Adrenal gland (tissue), 12 donors: ENCODE measurements around the gene HS3ST3A1. TPM values are rescaled to one million over a fixed set of nuclear protein-coding genes. Genes with fewer than 3 reads are reported as not detected.

ENCODE experiments used
- DNase-seq, 7 donors: peaks; one replicate each; pipeline ENCODE4 v3.0.0-alpha.2; 2019 to 2020
- H3K27ac ChIP-seq, 5 donors: fragments of 200-600 bp; sonication (generic) in 4 of 5; 1 replicate in 3 of 5; 2 replicates in 2 of 5; pipeline versions ENCODE4 v1.5.1 to v1.8.0; 2016 to 2020; ENCODE audit warnings: mild to moderate bottlenecking in 1 of 5
- H3K27me3 ChIP-seq: fragments of 200-600 bp; 2 replicates; pipeline ENCODE4 v1.8.0; 2021
- H3K36me3 ChIP-seq, 2 donors: fragments of 200-600 bp; replicated peaks in 1 of 2; 1 replicate in 1 of 2; 2 replicates in 1 of 2; pipeline versions ENCODE4 v1.5.1 to v1.8.0; 2018 to 2022
- H3K4me1 ChIP-seq, 2 donors: fragments of 200-600 bp; replicated peaks in 1 of 2; 1 replicate in 1 of 2; 2 replicates in 1 of 2; pipeline versions ENCODE4 v1.5.1 to v1.8.0; 2018 to 2021
- H3K4me3 ChIP-seq, 4 donors: fragments of 200-600 bp; sonication (generic) in 3 of 4; one replicate each; pipeline ENCODE4 v1.5.1; 2016 to 2018
- H3K9me3 ChIP-seq, 3 donors: fragments of 200-600 bp; sonication (generic) in 1 of 3; replicated peaks in 1 of 3; 1 replicate in 2 of 3; 2 replicates in 1 of 3; pipeline versions ENCODE4 v1.5.1 to v1.8.0; 2016 to 2021
- POLR2A ChIP-seq, 2 donors: fragments of 450-650 bp; IDR thresholded peaks; one replicate each; pipeline ENCODE4 v1.6.1; 2017; ENCODE audit warnings: antibody characterized with exemption in 2 of 2, mild to moderate bottlenecking in 2 of 2, moderate library complexity in 1 of 2
- WGBS, 4 donors: extraction: QIAGEN DNeasy Blood & Tissue Kit in 2 of 4; methylation state at CpG; one replicate each; pipeline versions ENCODE4 v1.1.5 to v1.1.7; 2013 to 2017; 5-methylcytosine and 5-hydroxymethylcytosine counted together
- intact Hi-C, 2 donors: fragments of 100-400 bp; cut with DNase I; formaldehyde crosslinking; loops; one replicate each; pipeline versions ENCODE4 v1.14.1 to v1.15.0; 2022 to 2023
- polyA plus RNA-seq, 3 donors: library from polyadenylated mRNA; stranded (reverse); fragments of 200-250 nt in 2 of 3; fragments of 350-450 nt in 1 of 3; fragmentation: Illumina TruSeq in 1 of 3; extraction: RNeasy Lipid Tissue Mini Kit (QIAGEN cat#74804) in 1 of 3; gene quantifications; one replicate each; pipeline ENCODE4 v1.2.3, GENCODE V29; 2013 to 2014
- total RNA-seq, 9 donors: library from RNA; depleted of rRNA in 4 of 9; stranded (reverse); fragments of >200 nt in 4 of 9; fragments of 120-200 nt in 1 of 9; fragmentation: NEBNext Ultra II Directional in 1 of 9; extraction: Animal tissue kit (Norgen Biotek cat#: 25700) in 1 of 9; gene quantifications; one replicate each; pipeline versions ENCODE4 v1.1.0 to v1.2.4, GENCODE V29; 2013 to 2023
- TF ChIP-seq, protein P1 (sequence below), 6 experiments: fragments of 450-650 bp in 4 of 6; fragments of 200-600 bp in 2 of 6; sonication (generic) in 1 of 6; IDR thresholded peaks; 1 replicate in 5 of 6; 2 replicates in 1 of 6; pipeline versions ENCODE4 v1.5.1 to v1.8.0; 2016 to 2021; ENCODE audit warnings: antibody characterized with exemption in 6 of 6, mild to moderate bottlenecking in 2 of 6, moderate library complexity in 1 of 6
- donor health status: healthy with polysubstance abuse.
- donor health status: Bipolar disorder and iron deficiency.
- donor health status: DM: yes; HTN: yes; CAD: no.
- donor health status: DM: no; HTN: no; CAD: no.
- donor health status: DM: no; HTN: no; CAD: no.
- donor health status: DM: yes; HTN: yes; CAD: no.

HS3ST3A1 gene
- total and polyA plus RNA-seq, 12 donors = 0.09 to 22.7 (median 4.0) TPM

GRCh38 chr17:13597723-13598347, 3.9 kb downstream of the HS3ST3A1 start:
- WGBS, 4 donors = 19 to 21% (median 20%) methylated on average over 3 of the region's 3 CpGs
- intact Hi-C loops = loop anchor here (2.0 to 5.0 kb wide), 2 partner anchors 704 to 705 kb away; partner anchors contain the start of gene HS3ST3B1 (in 1 of the 2)
- TF ChIP-seq, protein P1, sequence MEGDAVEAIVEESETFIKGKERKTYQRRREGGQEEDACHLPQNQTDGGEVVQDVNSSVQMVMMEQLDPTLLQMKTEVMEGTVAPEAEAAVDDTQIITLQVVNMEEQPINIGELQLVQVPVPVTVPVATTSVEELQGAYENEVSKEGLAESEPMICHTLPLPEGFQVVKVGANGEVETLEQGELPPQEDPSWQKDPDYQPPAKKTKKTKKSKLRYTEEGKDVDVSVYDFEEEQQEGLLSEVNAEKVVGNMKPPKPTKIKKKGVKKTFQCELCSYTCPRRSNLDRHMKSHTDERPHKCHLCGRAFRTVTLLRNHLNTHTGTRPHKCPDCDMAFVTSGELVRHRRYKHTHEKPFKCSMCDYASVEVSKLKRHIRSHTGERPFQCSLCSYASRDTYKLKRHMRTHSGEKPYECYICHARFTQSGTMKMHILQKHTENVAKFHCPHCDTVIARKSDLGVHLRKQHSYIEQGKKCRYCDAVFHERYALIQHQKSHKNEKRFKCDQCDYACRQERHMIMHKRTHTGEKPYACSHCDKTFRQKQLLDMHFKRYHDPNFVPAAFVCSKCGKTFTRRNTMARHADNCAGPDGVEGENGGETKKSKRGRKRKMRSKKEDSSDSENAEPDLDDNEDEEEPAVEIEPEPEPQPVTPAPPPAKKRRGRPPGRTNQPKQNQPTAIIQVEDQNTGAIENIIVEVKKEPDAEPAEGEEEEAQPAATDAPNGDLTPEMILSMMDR (IDR thresholded peaks at IDR 0.05) = peak; percentile 37 to 67 (median 59)
- TF ChIP-seq POLR2A (IDR thresholded peaks at IDR 0.05) = no peak

DNA sequence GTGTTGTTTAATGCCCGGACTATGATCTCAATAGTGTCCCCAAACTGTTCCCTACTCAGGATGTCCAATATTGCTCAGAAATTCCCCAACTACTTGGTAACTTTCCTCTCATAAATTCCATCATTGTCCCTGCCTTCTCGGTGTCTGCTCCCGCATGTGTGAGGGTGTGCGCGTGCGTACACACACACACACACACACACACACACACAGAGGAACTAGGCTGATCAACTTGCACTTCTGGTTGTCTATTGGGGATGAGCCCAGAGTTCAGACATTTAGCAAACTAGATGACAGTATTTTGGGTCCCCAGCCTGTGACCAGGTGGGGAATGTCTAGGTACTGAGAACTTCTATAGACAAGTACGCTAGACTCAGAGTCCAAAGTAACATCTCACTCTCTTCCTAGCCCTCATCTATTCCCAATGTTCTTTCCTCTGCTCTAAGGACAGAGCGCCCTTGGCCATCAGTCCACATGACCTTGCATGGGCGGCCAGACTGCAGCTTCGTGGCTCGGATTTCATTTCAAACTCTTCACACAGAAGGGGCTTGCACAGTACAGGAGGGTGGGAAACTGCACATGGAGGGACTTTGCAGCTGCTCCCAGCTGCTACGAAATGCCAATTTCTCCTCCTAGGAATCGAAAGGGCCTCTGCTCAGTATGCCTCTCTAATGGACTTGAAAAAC, 5.3 kb downstream of the HS3ST3A1 start:
- no peaks in the 10 kb centered on the region for H3K36me3 ChIP-seq
- 43 to 60% (median 54%) methylated on average over 13 of the region's 13 CpGs for WGBS, 4 donors
- intact Hi-C loops = loop anchor here in 1 of 2 donors (5.0 kb wide), 1 partner anchor 706 kb away; the partner anchor contains the start of gene HS3ST3B1
- peaks cover 30% of the 10 kb centered on the region for H3K27me3 ChIP-seq
- H3K9me3 ChIP-seq = no peaks in the 10 kb centered on the region
- H3K4me1 ChIP-seq = peaks cover 4 to 9% of the 10 kb centered on the region in 2 donors
- DNase-seq = no peak
- no peak overlapping the region for H3K4me3 ChIP-seq
- peak overlapping the region in 1 of 5 donors; percentile 29 for H3K27ac ChIP-seq
- no peak for TF ChIP-seq POLR2A (IDR thresholded peaks at IDR 0.05)
- TF ChIP-seq, protein P1 (IDR thresholded peaks at IDR 0.05) = no peak

More at GRCh38 chr17:13597723-13598347, 3.9 kb downstream of the HS3ST3A1 start:
- no peaks in the 10 kb centered on the region for H3K36me3 ChIP-seq
- peaks cover 1 to 19% of the 10 kb centered on the region in 2 donors for H3K4me1 ChIP-seq
- no peak overlapping the region for H3K27ac ChIP-seq
- peaks cover 44% of the 10 kb centered on the region for H3K27me3 ChIP-seq
- no peak overlapping the region for H3K4me3 ChIP-seq
- DNase-seq = peak in 6 of 7 donors; percentile 17 to 53 (median 32)
- no peaks in the 10 kb centered on the region for H3K9me3 ChIP-seq

GRCh38 chr17:13595599-13595899, 6.2 kb downstream of the HS3ST3A1 start:
- no peak overlapping the region for H3K27ac ChIP-seq
- TF ChIP-seq, protein P1 (IDR thresholded peaks at IDR 0.05) = no peak
- TF ChIP-seq POLR2A (IDR thresholded peaks at IDR 0.05) = no peak
- intact Hi-C loops = loop anchor here in 1 of 2 donors (5.0 kb wide), 1 partner anchor 707 kb away; the partner anchor contains the start of gene HS3ST3B1
- DNase-seq = no peak
- no peaks in the 10 kb centered on the region for H3K9me3 ChIP-seq
- H3K4me1 ChIP-seq = peaks cover under 1 to 4% of the 10 kb centered on the region in 2 donors
- H3K4me3 ChIP-seq = no peak overlapping the region
- H3K36me3 ChIP-seq = no peaks in the 10 kb centered on the region
- WGBS, 4 donors = 59 to 70% (median 63%) methylated on average over 6 of the region's 6 CpGs
- peaks cover 22% of the 10 kb centered on the region for H3K27me3 ChIP-seq

DNA sequence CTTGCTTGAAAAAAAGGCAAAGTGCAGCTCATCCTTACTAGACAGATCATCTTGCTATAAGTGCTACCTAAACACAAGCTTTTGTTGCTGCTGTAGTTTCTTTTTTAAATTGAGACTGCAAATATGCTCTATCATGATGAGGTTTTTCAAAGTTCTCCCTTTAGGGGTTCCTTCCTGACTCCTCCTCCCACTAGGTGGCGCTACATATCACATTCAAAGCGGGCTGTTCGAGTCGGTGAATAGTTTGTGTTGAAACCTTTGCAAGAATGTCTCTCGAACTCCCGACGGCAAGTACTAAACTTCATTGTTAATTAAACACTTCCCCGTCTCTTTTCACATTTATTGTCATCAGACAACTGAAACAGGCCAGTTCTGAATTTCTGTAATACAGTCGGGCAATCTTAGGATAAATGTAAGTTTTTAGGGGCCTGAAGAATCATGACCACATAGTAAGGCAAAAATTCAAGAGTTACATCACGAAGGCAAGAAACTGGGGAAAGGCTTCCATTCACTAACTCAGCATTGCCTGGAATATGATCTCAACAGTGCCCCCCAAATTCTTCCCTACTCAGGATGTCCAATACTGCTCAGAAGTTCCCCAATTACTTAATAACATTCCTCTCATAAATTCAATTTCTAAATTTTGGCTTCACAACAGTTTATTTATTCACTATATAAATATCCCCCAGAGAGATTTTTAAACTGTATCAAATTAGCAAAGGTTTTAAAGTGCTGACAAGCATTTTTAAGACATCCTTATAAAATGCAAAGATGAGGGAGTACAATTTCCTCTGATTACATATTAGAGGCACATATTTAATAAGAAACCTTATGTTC, 6.7 kb downstream of the HS3ST3A1 start:
- TF ChIP-seq POLR2A (IDR thresholded peaks at IDR 0.05) = no peak
- TF ChIP-seq, protein P1 (IDR thresholded peaks at IDR 0.05) = peak; percentile 73 to 89 (median 80)
- DNase-seq = peak; percentile 69 to 89 (median 83)

More for the DNA sequence above, 6.7 kb downstream of the HS3ST3A1 start:
- Histone ChIP-seq H3K27ac (no peak overlapping the region), H3K4me3 (no peak overlapping the region), H3K27me3 (peaks cover 16% of the 10 kb centered on the region), H3K4me1 (peaks cover 0 to 4% of the 10 kb centered on the region in 2 donors), H3K9me3 (no peaks in the 10 kb centered on the region), H3K36me3 (no peaks in the 10 kb centered on the region)
- intact Hi-C loops = loop anchor here in 1 of 2 donors (5.0 kb wide), 1 partner anchor 707 kb away; the partner anchor contains the start of gene HS3ST3B1
- WGBS, 4 donors = 18 to 31% (median 24%) methylated on average over 10 of the region's 10 CpGs
